Measurements from ENCODE around the gene CAPS.

The CAPS gene

GRCh38 chr19:5889288-5889971 is 24.6 kb upstream of the CAPS start:
- Histone ChIP-seq H3K36me3 (ENCODE audit: low read length) (no peaks in the 10 kb centered on the region), H3K27ac (ENCODE audit: low read depth, low read length) (no peak overlapping the region), H3K9ac (ENCODE audit: low read length) (no peak overlapping the region)

GRCh38 chr19:5890099-5890498 is 24.0 kb upstream of the CAPS start:
- Histone ChIP-seq H4K20me1 (ENCODE audit: low read depth, low read length) (no peaks in the 10 kb centered on the region), H3K9me2 (replicated peaks; ENCODE audit: insufficient read depth, low read length) (no peaks in the 10 kb centered on the region), H3K4me2 (ENCODE audit: low read depth, low read length, poor library complexity, severe bottlenecking) (no peak overlapping the region), H3K36me3 (ENCODE audit: low read length) (no peaks in the 10 kb centered on the region), H3K79me2 (ENCODE audit: insufficient read depth, low read length) (no peaks in the 10 kb centered on the region), H3K9ac (ENCODE audit: low read length) (no peak overlapping the region), H3K9me3 (ENCODE audit: insufficient read depth, low read length) (no peaks in the 10 kb centered on the region), H3K27me3 (ENCODE audit: low read length) (no peaks in the 10 kb centered on the region), H2AFZ (ENCODE audit: low read depth, low read length, severe bottlenecking) (no peak overlapping the region), H3F3A (ENCODE audit: insufficient read depth) (no peaks in the 10 kb centered on the region), H3K27ac (ENCODE audit: low read depth, low read length) (no peak overlapping the region), H3K4me3 (ENCODE audit: insufficient read depth, low read length, poor library complexity, severe bottlenecking) (no peak overlapping the region)
- TF ChIP-seq EZH2phosphoT487 (conservative IDR thresholded peaks at IDR 0.05; ENCODE audit: low read length), result no peak
- no peak for TF ChIP-seq CTCF (IDR thresholded peaks at IDR 0.05; ENCODE audit: insufficient read depth, low read length, poor library complexity, severe bottlenecking)

More at GRCh38 chr19:5889288-5889971, 24.6 kb upstream of the CAPS start:
- H4K20me1 ChIP-seq (ENCODE audit: low read depth, low read length), result no peaks in the 10 kb centered on the region
- TF ChIP-seq CTCF (IDR thresholded peaks at IDR 0.05; ENCODE audit: insufficient read depth, low read length, poor library complexity, severe bottlenecking) (no peak), EZH2phosphoT487 (conservative IDR thresholded peaks at IDR 0.05; ENCODE audit: low read length) (no peak)
- H2AFZ ChIP-seq (ENCODE audit: low read depth, low read length, severe bottlenecking), result no peak overlapping the region
- no peaks in the 10 kb centered on the region for H3K27me3 ChIP-seq (ENCODE audit: low read length)
- no peaks in the 10 kb centered on the region for H3K9me2 ChIP-seq (replicated peaks; ENCODE audit: insufficient read depth, low read length)
- no peaks in the 10 kb centered on the region for H3K9me3 ChIP-seq (ENCODE audit: insufficient read depth, low read length)
- no peak overlapping the region for H3K4me3 ChIP-seq (ENCODE audit: insufficient read depth, low read length, poor library complexity, severe bottlenecking)
- H3K4me2 ChIP-seq (ENCODE audit: low read depth, low read length, poor library complexity, severe bottlenecking), result no peak overlapping the region
- H3K79me2 ChIP-seq (ENCODE audit: insufficient read depth, low read length), result no peaks in the 10 kb centered on the region
- H3F3A ChIP-seq (ENCODE audit: insufficient read depth), result no peaks in the 10 kb centered on the region

- no peaks in the 10 kb centered on the region for H3K9me3 ChIP-seq (ENCODE audit: insufficient read depth, low read length)
- no peaks in the 10 kb centered on the region for H3F3A ChIP-seq (ENCODE audit: insufficient read depth)
- no peak overlapping the region for H3K27ac ChIP-seq (ENCODE audit: low read depth, low read length)
- no peak overlapping the region for H3K4me2 ChIP-seq (ENCODE audit: low read depth, low read length, poor library complexity, severe bottlenecking)
- no peak for TF ChIP-seq EZH2phosphoT487 (conservative IDR thresholded peaks at IDR 0.05; ENCODE audit: low read length)
- TF ChIP-seq CTCF (IDR thresholded peaks at IDR 0.05; ENCODE audit: insufficient read depth, low read length, poor library complexity, severe bottlenecking), result no peak
- H3K36me3 ChIP-seq (ENCODE audit: low read length), result no peaks in the 10 kb centered on the region
- H3K27me3 ChIP-seq (ENCODE audit: low read length), result no peaks in the 10 kb centered on the region
- no peak overlapping the region for H3K4me3 ChIP-seq (ENCODE audit: insufficient read depth, low read length, poor library complexity, severe bottlenecking)
- no peaks in the 10 kb centered on the region for H3K79me2 ChIP-seq (ENCODE audit: insufficient read depth, low read length)
- no peaks in the 10 kb centered on the region for H4K20me1 ChIP-seq (ENCODE audit: low read depth, low read length)
- H3K9ac ChIP-seq (ENCODE audit: low read length), result no peak overlapping the region
- H3K9me2 ChIP-seq (replicated peaks; ENCODE audit: insufficient read depth, low read length), result no peaks in the 10 kb centered on the region
- H2AFZ ChIP-seq (ENCODE audit: low read depth, low read length, severe bottlenecking), result no peak overlapping the region
Observed at GRCh38 chr19:5891572-5891937, 22.5 kb upstream of the CAPS start.

All from SU-DHL-6 (cell line).